Measurements from ENCODE around the gene TBC1D5. TPM values are rescaled to one million over a fixed set of nuclear protein-coding genes. Genes with fewer than 3 reads are reported as not detected.

The TBC1D5 gene
- total RNA-seq, 1 experiment from 2014 or later: 36.4 TPM

DNA sequence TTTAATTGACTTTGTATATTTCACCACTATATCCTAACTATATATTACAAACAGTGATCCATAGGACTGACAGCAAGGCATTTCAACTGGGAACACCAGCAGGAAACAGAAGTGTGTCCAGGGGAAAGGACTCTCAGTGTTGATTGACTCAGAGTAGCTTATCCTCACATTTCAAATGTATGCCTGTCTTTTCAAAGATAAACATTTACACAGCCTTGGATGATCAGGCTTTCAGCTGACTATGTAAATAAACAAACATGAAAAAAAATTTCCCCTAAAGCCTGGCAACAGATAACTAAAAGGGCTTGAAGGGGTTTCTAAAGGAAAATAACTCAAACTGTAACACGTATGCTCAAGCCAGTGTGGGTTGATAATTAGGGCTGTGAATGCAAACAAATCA lies 321.8 kb downstream of the TBC1D5 start:
- H3K4me1 Mint-ChIP-seq (ENCODE audit: low read depth, unreplicated experiment): no peaks in the 10 kb centered on the region
- POLR2A ChIA-PET: no interaction called here
- intact Hi-C loops (cut with micrococcal nuclease; ENCODE audit: unreplicated experiment): no loop called here
- BruUV-seq (replicated peaks): no TSS peak
- no peak overlapping the region for H3K4me3 Mint-ChIP-seq (ENCODE audit: unreplicated experiment)
- DNase-seq: peak in 1 of 2 experiments; percentile 4
- H3K27me3 Mint-ChIP-seq (ENCODE audit: insufficient read depth, unreplicated experiment): no peaks in the 10 kb centered on the region
- Histone ChIP-seq H3K27me3 (replicated peaks; ENCODE audit: control insufficient read depth, insufficient read depth, low read length) (no peaks in the 10 kb centered on the region), H3K4me1 (peaks cover 17% of the 10 kb centered on the region; the same call in 1 of the 2 replicates), H3K36me3 (ENCODE audit: control insufficient read depth, insufficient read depth, low read length) (no peaks in the 10 kb centered on the region), H3K9me3 (no peaks in the 10 kb centered on the region), H3K4me3 (ENCODE audit: low read depth, low read length) (no peak overlapping the region)
- no peak overlapping the region for H3K27ac Mint-ChIP-seq (ENCODE audit: unreplicated experiment)
- no peaks in the 10 kb centered on the region for H3K9me3 Mint-ChIP-seq (ENCODE audit: unreplicated experiment)
- H3K36me3 Mint-ChIP-seq (ENCODE audit: insufficient read depth, unreplicated experiment): no peaks in the 10 kb centered on the region
- CTCF ChIA-PET: no interaction called here
- TF ChIP-seq, protein P1, sequence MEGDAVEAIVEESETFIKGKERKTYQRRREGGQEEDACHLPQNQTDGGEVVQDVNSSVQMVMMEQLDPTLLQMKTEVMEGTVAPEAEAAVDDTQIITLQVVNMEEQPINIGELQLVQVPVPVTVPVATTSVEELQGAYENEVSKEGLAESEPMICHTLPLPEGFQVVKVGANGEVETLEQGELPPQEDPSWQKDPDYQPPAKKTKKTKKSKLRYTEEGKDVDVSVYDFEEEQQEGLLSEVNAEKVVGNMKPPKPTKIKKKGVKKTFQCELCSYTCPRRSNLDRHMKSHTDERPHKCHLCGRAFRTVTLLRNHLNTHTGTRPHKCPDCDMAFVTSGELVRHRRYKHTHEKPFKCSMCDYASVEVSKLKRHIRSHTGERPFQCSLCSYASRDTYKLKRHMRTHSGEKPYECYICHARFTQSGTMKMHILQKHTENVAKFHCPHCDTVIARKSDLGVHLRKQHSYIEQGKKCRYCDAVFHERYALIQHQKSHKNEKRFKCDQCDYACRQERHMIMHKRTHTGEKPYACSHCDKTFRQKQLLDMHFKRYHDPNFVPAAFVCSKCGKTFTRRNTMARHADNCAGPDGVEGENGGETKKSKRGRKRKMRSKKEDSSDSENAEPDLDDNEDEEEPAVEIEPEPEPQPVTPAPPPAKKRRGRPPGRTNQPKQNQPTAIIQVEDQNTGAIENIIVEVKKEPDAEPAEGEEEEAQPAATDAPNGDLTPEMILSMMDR (IDR thresholded peaks at IDR 0.05; ENCODE audit: insufficient read depth in 1 of 2, low read depth in 1 of 2, low read length in 1 of 2, severe bottlenecking in 1 of 2, unreplicated experiment in 1 of 2): no peak

DNA sequence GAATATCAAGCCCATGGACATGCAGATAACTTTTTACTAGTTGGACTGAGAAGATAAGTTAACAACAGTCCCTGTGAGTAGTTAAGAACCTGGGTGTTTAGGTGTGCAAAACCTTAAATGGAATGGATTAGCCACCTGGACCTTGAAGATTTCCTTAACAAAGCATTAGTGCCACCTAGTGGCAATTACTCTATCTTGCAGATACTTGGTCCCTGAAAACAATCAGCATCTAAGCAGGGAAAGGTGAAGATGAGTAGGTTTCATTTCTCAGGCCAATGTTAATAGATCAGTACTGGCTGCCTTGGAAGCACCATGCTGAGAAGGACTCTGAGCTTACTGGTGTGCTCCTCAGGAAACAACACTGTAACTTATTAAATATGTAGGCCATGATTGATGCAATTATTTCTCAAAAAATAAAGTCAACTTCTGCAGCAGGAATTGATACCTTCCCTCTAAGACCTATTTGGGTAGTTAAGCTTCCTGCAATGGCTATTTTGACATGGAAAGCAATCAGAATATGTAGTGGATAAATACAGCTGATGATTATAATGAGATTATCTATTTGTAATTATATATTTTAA lies 329.4 kb downstream of the TBC1D5 start:
- Histone ChIP-seq H3K4me3 (ENCODE audit: low read depth, low read length) (no peak overlapping the region), H3K9me3 (no peaks in the 10 kb centered on the region), H3K36me3 (ENCODE audit: control insufficient read depth, insufficient read depth, low read length) (no peaks in the 10 kb centered on the region), H3K27me3 (replicated peaks; ENCODE audit: control insufficient read depth, insufficient read depth, low read length) (no peaks in the 10 kb centered on the region), H3K4me1 (no peaks in the 10 kb centered on the region)
- H3K27me3 Mint-ChIP-seq (ENCODE audit: insufficient read depth, unreplicated experiment): no peaks in the 10 kb centered on the region
- intact Hi-C loops (cut with micrococcal nuclease; ENCODE audit: unreplicated experiment): loop anchor here (1.0 to 5.0 kb wide), 3 partner anchors 106 to 811 kb away; no protein-coding TSS in a partner anchor
- POLR2A ChIA-PET: no interaction called here
- H3K4me3 Mint-ChIP-seq (ENCODE audit: unreplicated experiment): no peak overlapping the region
- BruUV-seq (replicated peaks): no TSS peak
- no peaks in the 10 kb centered on the region for H3K36me3 Mint-ChIP-seq (ENCODE audit: insufficient read depth, unreplicated experiment)
- CTCF ChIA-PET: interaction anchor here (0.7 kb wide), 1 partner anchor 106 kb away, joined by 3 read pairs; no protein-coding TSS in a partner anchor
- H3K4me1 Mint-ChIP-seq (ENCODE audit: low read depth, unreplicated experiment): no peaks in the 10 kb centered on the region
- no peak overlapping the region for H3K27ac Mint-ChIP-seq (ENCODE audit: unreplicated experiment)
- peak in 1 of 2 experiments; percentile 51 for DNase-seq
- TF ChIP-seq, protein P1 (IDR thresholded peaks at IDR 0.05; ENCODE audit: insufficient read depth in 1 of 2, low read depth in 1 of 2, low read length in 1 of 2, severe bottlenecking in 1 of 2, unreplicated experiment in 1 of 2): peak; percentile 62 to 71
- H3K9me3 Mint-ChIP-seq (ENCODE audit: unreplicated experiment): no peaks in the 10 kb centered on the region

DNA sequence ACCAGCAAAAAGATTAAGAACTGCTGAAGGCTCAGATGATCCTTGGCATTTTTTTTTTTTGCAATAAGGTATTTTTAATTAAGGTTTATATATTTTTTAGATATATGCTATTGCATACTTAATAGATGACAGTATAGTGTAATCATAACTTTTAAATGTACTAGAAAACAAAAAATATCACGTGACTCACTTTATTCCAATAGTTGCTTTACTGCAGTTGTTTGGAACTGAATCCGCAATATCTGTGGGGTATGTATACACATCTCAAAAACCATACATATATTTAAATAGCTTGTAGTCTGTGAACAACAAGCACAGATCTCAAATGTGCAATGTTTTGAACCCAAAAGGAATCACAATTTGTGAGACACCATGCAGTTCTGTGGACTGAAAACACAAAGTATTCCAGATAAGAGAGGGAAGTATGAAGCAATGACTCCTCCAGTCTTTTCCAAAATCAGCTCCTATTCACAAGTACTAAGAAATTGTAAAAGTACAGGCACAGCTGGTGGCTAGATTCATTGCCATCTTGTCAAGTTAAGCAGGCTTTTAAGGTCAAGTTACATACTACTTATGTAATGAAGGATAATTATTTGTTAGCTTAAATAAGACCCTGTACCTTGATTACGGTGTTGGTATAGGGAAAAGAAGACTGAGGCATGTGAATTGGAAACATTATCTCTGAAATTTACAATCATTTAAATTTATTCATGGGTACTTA lies 331.1 kb downstream of the TBC1D5 start:
- Histone ChIP-seq H3K27me3 (replicated peaks; ENCODE audit: control insufficient read depth, insufficient read depth, low read length) (no peaks in the 10 kb centered on the region), H3K36me3 (ENCODE audit: control insufficient read depth, insufficient read depth, low read length) (no peaks in the 10 kb centered on the region), H3K4me3 (ENCODE audit: low read depth, low read length) (no peak overlapping the region), H3K9me3 (no peaks in the 10 kb centered on the region), H3K4me1 (no peaks in the 10 kb centered on the region)
- no peak for DNase-seq
- CTCF ChIA-PET: no interaction called here
- no peaks in the 10 kb centered on the region for H3K9me3 Mint-ChIP-seq (ENCODE audit: unreplicated experiment)
- H3K27me3 Mint-ChIP-seq (ENCODE audit: insufficient read depth, unreplicated experiment): no peaks in the 10 kb centered on the region
- no peaks in the 10 kb centered on the region for H3K36me3 Mint-ChIP-seq (ENCODE audit: insufficient read depth, unreplicated experiment)
- no peak overlapping the region for H3K4me3 Mint-ChIP-seq (ENCODE audit: unreplicated experiment)
- no peak overlapping the region for H3K27ac Mint-ChIP-seq (ENCODE audit: unreplicated experiment)
- BruUV-seq (replicated peaks): no TSS peak
- intact Hi-C loops (cut with micrococcal nuclease; ENCODE audit: unreplicated experiment): loop anchor here (5.0 kb wide), 1 partner anchor 809 kb away; no protein-coding TSS in a partner anchor
- no peaks in the 10 kb centered on the region for H3K4me1 Mint-ChIP-seq (ENCODE audit: low read depth, unreplicated experiment)
- TF ChIP-seq, protein P1 (IDR thresholded peaks at IDR 0.05; ENCODE audit: insufficient read depth in 1 of 2, low read depth in 1 of 2, low read length in 1 of 2, severe bottlenecking in 1 of 2, unreplicated experiment in 1 of 2): no peak
- POLR2A ChIA-PET: no interaction called here
